HG02981 (cell line): ENCODE results near the gene MBIP.
"Not testable (repeated sequence)": the region's sequence is repeated elsewhere in the genome, so short reads cannot be mapped to it uniquely, and the experiment has no call there.

Experiments
- ATAC-seq: cut with Tn5 transposase; IDR thresholded peaks from one replicate; pipeline ENCODE4 v1.9.1; 2021; ENCODE audit warnings: mild to moderate bottlenecking, moderate library complexity; ENCODE audit not compliant: unreplicated experiment

MBIP gene, protein sequence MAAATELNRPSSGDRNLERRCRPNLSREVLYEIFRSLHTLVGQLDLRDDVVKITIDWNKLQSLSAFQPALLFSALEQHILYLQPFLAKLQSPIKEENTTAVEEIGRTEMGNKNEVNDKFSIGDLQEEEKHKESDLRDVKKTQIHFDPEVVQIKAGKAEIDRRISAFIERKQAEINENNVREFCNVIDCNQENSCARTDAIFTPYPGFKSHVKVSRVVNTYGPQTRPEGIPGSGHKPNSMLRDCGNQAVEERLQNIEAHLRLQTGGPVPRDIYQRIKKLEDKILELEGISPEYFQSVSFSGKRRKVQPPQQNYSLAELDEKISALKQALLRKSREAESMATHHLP

DNA sequence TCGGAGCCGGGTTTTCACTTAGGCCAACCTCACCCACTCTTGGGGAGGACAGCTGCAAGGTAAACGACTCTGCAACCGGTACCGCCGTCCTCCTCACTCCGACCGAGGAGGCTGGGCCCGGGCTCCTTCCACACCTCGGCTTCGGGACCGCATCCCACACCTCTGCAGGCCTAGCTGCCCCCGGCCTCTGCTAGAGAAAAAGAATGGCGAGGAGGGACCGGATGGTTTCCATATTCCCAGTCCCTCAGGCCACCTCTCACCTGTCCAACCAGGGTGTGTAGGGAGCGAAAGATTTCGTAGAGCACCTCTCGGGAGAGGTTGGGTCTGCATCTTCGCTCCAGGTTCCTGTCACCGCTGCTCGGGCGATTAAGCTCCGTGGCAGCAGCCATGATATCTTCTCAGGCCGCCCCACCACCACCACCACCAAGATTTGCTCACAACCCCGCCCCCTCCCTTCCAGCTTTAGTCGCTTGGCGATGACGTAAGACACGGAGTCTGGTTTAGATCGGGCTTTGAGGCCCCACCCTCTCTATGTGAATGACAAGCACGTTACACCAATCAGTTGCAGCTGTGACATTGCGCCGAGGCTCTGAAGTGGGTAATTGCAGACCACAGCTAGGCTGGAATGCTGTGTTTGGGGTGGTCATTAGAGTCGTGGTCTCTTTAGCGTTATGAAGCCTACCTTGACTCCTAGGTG, at the start of gene MBIP:
TSS of gene MBIP (minus strand) at position 438 of the 697 bp plus-strand sequence. CDS start at position 389, 49 bp downstream.
- peak; percentile 99 for ATAC-seq

DNA sequence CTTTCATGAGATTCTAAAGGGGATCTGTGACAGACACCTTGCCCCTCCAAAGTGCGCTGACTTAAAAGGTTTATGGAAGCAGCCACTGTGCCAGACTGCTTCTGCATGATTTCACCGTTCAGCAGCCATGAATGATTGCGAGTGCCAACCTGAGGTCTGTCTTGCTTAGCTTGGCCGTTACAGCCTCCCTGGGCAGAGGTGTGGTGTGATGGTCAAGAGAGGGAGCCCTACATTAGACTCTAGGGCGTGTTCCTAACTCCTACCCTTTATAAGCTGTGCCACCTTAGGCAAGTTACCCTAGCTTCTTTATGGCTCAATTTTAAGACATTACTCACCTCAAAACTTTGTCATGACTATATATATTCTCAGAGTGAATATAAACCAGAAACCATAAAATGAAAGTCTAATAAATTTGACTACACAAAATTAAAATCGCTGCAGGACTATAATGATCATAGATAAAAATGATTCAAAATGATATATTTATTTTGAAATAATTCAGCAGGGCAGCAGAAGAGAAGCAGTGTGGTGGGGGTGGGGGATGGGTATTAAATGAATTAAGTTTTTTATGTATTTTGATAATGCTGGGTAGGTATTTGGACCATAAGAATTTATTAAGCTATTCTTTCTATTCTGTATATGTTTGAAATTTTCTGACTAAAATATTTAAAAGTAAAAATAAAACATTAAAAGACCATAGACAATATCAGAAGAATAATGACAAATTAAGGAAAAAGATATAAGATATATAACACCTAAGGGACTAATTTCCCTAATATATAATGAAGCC, 47.7 kb upstream of the MBIP start:
- ATAC-seq: no peak

DNA sequence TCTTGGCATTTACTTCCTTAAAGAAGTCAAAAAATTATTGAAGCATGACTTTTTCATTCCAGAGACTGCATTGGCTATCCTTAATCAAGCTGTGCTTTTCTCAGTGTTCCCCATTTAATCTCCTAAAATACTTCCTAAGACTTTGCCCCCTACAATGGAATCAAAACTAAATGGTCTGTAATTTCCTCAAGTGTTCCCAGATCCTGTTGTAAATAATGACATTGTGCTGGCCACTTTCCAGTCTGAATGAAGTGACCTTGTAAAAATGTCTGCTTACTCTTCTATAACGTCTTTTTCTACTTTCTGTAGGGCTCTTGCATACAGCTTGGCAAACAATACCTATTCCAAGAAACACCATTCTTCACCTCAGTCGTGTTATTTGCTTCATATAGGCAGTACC, 45.3 kb upstream of the MBIP start:
- no peak for ATAC-seq

DNA sequence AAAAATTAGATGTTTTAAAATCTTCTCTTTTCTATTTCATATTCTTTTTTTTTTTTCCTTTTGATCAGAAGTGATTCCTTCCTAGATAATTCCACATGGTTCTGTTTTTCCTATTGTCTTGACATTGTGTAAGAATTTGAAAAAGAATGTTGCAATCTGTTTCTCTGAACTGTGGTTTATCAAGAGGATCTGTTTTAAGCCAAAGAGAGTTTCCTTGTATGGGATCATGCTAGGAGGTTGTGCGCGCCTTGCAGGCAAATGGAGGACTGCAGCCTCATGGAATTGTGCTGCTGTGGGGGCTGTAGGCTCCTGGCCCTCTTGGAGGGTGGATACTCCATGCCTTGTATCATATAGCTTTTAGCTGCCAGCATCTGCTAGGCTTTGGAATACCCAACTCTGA, 43.3 kb upstream of the MBIP start:
- no peak for ATAC-seq

DNA sequence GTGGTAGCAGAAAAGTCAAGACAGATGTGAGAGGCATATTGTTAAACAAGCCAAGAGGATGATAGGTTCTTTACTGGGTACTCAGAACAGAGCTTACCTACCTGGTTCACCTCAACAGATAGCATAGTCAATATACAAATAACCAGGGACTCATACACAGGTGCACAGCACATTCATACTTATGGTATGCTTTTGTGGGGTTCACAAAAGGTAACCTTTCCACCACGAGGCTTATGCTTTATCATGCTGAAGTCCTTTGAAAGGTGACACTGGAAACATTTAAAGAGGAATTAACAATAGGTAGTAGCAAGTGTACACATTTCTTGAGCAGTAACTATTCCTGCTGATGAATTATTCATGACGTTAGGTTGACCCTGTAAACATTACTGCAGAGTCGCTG, 42.2 kb upstream of the MBIP start:
- no peak for ATAC-seq

DNA sequence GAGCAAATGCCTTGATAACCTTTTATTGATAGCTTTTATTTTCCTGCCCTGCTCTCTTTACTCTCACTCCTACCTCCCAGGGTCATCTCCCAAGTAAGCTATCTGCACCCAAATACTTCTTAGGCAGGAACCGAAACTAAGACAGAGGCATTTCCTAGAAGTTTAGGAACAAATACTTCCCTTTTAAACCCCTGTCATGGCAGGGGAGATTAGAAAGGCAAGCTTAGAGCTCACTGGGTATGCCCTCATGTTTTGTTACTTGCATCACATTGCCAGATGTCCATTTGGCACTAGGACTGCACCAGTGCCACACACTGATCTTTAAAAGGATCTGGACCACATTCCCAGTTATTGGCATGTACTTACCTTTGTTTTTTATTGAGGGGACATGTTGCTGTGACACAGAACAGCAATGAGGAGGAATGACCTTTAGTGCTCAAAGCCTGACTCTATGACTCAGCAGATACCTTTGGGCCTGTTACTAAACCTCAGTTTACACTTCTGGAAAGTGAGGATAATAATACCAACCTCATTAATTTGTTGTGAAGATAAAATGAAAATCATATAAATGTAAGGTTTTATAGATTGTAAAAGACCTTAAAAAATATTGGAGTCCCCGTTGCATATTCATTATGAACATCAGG, 40.9 kb upstream of the MBIP start:
- no peak for ATAC-seq

DNA sequence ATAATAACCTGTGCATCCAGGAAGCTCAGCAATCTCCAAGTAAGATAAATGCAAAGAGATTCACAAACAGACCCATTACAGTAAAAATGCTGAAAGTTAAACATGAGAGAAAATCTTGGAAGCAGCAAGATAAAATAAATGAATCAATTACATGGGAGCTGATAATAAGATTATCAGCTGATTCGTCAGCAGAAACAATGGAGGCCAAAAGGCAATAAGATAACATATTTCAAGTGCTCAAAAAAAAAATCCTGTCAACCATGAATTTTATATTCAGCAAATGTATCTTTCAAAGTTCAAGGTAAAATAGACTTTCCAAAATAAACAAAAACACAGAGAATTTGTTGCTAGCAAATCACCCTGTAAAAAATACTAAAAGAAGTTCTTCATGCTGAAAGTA, 36.4 kb upstream of the MBIP start:
- no peak for ATAC-seq

DNA sequence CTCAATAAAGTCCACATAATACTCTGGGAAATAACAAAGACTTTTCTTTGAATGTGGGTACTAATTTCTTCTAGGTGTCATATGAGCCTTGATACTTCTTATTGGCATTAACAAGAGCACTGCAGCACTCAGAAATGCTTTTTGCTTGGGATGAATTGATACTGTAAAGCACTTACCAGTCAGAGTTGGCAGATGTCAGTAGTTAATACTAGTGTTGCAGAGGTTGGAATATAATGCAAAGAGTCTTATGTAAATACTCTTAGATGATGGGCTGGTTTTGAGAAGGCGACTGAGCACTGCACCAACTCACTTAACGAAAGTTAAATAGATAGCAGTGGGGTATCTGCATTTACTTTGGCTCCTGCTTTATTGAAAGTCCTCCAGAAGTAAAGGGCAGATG, 25.6 kb upstream of the MBIP start:
- no peak for ATAC-seq

DNA sequence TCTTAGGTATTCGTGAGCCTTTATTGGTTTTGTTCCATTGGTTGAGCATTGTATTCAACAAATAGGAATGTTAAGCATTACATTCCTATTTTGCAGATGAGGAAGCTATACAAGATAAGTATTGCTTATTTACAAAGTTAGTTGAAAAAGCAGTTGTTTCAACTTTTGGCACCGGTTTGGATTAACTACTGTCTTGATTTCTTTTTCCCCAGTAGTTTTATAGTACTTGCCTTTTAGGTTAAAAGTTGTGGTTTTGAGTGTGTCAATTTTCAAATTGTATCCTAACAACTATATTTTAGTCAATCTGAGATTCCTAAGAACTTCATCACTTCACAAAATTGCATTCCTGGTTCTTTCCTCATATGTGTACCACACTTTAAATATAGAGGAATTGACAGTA, 23.8 kb upstream of the MBIP start:
- no peak for ATAC-seq

DNA sequence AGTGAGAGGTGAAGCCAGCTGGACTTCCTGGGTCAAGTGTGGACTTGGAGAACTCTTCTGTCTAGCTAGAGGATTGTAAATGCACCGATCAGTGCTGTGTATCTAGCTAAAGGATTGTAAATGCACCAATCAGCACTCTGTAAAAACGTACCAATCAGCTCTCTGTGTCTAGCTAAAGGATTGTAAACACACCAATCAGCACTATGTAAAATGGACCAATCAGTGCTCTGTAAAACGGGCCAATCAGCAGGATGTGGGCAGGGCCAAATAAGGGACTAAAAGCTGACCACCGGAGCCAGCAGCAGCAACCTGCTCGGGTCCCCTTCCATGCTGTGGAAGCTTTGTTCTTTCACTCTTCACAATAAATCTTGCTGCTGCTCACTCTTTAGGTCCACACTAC, 21.4 kb upstream of the MBIP start:
- ATAC-seq: not testable (repeated sequence)

DNA sequence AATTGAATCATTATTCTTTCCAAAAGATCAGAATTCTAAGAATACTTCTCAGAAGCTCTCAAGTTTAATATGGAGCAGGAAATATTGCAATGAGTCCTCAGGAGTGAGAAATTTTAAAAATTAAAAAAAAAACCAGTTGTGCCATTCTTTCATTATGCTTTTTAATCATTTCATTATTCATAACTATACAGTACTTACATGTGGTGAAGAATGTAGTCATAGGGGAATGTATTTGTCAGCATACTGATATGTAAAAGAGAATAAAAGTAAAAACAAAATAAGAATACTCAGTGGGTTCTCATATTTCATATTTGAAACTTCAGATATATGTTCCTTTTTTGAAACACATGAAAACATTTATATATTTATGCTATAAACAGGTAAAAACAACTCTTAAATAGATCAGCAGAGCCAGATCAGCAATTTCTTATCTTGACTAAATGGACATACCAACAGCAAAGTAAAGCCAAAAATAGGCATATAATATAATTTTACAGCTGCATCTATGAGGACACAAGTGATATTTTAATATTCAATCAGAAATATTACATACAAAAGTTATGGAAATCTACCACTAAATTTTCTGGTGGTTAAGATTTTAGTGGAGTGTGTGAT, 19.9 kb upstream of the MBIP start:
- no peak for ATAC-seq

DNA sequence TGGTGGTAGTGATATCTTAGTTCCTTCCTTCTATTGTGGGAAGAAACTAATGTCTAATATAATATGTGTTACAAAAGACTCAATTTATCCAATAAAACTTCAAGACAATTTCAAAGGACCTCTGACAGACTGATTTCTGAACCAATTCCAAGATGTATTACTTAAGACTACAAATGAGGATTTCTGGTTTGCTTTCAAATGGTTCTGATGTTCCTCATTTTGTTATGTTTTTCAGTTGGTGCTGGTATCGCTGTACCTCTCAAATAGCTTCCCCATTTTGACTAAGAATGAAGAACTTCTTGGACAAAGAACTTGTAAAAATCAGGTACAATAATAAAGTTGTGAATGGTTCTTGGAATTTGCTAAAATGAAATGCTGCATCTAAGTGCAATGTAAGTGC, 19.4 kb upstream of the MBIP start:
- no peak for ATAC-seq

DNA sequence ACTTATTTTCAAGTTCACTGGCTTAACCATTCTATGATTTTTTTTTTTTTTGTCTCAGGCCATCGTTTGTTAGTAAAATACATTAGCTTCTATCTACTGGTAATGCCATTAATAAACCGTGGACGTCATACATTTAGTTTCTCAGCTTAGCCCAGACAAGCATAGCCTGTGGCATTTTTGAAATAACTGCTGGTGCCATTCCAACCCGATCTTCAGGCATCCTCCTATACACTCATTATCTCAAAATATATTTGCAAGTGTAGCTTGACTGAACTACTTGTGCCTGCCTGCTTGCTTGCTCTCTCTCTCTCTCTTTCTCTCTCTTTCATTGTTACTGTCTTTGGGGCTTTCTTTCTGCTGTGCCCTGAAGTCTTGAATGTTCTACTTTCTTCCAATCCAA, 12.7 kb upstream of the MBIP start:
- ATAC-seq: no peak

DNA sequence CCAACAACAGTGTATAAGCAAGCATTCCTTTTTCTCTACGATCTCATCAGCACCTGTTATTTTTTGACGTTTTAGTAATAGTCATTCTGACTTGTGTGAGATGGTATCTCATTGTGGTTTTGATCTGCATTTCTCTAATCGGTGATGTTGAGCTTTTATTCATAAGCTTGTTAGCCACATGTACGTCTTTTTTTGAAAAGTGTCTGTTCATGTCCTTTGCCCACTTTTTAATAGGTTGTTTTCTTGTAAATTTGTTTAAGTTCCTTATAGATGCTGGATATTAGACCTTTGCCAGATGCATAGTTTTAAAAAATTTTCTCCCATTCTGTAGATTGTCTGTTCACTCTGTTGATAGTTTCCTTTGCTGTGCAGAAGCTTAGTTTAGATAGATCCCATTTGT, 7.1 kb upstream of the MBIP start:
- ATAC-seq: not testable (repeated sequence)

DNA sequence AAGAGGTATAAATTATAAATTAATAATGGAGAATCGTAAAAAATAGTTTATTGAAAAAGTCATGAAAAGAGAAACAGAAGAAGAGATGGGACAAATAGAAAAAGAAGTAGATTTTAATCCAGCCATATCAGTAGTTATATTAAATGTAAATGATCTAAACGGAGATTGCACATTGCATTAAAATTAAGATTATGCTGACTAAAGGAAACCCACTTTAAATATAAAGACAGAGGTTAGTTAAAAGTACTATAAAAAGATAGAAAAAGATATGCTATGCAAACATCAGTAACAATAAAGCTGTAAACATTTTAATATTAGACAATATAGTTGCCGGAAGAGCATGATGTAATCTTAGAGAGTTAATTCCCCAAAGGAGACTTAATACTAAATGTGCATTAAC, 5.4 kb upstream of the MBIP start:
- no peak for ATAC-seq

DNA sequence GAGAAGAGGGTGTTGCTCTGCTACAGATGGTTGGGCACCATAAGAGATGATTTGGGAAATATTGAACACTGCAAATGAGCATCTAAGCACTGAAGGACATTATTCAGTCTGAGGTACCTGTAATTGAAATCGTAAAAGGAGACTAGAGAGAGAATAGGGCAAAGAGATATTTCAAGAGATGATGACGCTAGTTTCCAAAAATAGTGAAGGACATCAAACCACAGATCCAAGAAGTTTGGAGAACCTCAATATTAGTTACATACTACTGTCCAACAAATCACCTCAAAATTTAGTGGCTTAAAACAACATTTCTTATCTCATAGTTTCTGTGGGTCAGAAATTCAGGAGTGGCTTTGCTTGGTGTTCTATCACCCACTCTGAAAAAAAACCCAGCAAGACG, 4.5 kb upstream of the MBIP start:
- ATAC-seq: no peak

DNA sequence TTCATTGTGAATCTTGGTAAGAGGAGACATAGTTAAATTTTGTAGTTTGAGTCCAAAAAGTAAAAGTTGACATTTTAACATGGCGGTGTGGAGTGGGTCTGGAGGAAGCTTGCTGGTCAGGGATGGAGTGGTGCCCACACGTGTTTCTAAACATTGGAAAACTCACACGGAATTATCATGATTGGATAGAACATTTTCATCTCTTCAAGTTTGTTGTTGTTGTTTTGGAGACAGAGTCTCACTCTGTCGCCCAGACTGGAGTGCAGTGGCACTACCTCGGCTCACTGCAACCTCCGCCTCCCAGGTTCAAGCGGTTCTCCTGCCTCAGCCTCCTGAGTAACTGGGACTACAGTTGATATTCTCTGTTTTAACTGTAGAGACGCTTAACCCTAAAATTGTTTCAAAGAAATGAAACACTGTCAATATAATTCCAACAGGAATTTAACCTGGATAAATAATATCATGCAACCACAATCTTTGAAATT, 502 bp upstream of the MBIP start:
- ATAC-seq: peak; percentile 16

DNA sequence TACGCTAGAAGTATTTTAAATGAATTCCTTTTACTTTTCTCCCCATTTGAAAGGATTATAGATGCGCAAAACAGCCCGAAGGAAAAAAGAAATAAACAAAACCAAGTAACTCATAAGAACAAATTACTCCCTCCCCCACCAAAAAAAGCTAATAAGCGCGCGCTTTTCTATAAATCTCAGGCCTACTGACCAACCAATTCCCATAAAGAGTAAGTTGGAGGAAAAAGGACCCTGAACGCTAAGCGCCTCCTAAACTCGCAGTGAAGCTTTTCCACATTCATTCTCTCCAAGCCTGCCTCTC, 588 bp downstream of the MBIP start:
- no peak for ATAC-seq

DNA sequence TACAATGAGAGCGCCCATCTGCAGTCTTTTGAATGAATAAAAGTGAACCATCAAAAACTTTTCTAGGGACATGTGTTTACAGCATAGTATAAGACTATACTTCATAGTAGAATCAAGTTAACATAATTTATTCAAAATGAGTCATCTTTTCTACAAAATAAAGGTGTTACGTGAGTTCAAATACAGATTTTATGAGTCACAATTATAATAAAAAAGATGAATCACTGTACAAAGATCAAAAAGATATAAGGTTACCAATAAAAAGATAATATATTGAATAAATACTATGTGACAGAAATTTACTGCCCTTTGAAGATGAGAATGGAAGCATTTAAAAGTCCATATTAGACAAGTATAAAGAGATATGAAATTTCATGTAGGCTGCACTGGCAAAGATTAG, 2.8 kb downstream of the MBIP start:
- ATAC-seq: no peak

DNA sequence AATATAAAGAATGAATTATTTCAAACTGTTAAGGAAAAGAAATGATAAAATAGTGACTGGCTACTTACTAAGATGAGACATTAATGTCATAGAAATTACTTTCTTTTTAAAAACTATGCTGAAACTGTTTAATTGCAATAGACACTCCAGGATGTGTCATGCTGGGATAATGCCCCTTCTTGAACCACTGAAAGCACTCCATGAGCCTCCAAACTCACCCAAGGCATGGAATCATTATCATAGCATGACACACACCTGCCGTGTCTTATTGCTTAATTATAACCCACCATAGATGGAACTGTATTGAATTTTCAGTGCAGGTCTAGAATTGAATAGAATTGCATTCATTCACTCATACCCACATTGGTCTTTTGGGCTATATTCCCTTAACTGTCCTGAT, 4.3 kb downstream of the MBIP start:
- no peak for ATAC-seq
